HG03066 (cell line): ENCODE data around the gene KLRF2.
"Not testable (repeated sequence)": the region's sequence is repeated elsewhere in the genome, so short reads cannot be mapped to it uniquely, and the experiment has no call there.

Experiments
- ATAC-seq: cut with Tn5 transposase; IDR thresholded peaks from one replicate; pipeline ENCODE4 v1.9.1; 2021; ENCODE audit warnings: low read depth; ENCODE audit not compliant: unreplicated experiment

KLRF2 gene, protein sequence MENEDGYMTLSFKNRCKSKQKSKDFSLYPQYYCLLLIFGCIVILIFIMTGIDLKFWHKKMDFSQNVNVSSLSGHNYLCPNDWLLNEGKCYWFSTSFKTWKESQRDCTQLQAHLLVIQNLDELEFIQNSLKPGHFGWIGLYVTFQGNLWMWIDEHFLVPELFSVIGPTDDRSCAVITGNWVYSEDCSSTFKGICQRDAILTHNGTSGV

DNA sequence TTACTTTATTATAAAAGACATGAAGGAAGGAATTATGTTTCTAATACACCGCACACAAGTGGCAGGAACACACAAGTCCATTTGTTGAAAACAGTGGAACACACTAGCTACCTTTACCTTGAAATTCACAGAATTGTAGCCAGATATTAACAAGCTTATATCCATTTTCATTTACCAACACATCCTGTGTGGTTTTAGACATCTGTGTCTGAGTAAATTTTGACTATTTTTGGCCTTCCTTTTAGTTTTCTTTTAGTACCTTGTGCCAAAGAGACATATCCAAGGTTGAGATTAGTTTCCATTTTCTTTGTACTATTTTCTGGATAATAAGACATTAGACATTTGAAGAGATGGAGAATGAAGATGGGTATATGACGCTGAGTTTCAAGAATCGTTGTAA lies at the start of gene KLRF2:
KLRF2 (plus strand) TSS at position 244 of the 400 bp plus-strand sequence; CDS start at position 351, 107 bp downstream.
- no peak for ATAC-seq

DNA sequence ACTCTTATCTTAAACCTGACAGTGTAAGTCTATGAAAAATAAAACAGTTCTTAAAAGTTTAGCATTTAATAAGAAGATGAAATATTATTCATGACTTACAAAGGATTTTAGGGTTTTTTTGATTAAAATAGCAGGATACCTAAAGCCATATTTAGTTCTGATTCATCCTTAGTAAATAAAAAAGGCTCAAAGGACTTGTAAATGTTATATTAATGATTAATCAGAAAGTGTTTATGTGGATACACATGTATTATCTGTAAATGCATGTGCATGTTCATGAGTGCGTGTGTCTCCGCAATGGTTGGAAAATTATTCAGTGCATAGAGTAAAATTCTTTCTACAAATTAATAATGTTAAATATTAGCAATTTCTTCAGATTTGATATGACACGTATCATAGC lies 49.6 kb upstream of the KLRF2 start:
- no peak for ATAC-seq

DNA sequence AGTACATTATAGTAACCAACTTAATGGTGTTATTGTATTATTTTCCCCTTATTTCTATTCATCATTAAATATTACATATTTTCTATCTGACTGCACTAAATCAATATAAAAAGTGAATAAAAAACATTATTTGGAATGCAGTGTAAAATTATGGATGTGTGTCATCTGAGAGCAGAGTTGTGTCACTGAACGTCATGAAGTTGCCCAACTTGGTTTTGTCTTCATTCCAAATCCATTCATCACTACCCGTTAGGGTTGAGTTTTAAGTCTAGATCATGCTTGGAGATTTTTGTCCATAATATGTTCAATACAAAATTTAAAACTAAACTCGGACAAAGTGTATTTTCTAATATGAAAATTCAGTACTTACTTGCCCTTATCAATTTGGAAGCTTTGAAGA lies 37.9 kb upstream of the KLRF2 start:
- no peak for ATAC-seq

DNA sequence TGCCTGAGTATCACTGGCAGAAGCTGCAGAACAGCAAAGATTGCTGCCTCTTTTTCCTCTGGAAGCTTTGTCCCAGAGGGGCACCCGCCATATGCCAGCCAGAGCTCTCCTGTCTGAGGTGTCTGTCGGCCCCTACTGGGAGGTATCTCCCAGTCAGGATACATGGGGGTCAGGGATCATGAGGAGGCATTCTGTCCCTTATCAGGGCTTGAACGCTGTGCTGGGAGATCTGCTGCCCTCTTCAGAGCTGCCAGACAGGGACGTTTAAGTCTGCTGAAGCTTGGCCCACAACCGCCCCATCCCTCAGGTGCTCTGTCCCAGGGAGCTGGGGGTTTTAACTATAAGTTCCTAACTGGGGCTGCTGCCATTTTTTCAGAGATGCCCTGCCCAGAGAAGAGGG lies 32.4 kb upstream of the KLRF2 start:
- ATAC-seq, result no peak

DNA sequence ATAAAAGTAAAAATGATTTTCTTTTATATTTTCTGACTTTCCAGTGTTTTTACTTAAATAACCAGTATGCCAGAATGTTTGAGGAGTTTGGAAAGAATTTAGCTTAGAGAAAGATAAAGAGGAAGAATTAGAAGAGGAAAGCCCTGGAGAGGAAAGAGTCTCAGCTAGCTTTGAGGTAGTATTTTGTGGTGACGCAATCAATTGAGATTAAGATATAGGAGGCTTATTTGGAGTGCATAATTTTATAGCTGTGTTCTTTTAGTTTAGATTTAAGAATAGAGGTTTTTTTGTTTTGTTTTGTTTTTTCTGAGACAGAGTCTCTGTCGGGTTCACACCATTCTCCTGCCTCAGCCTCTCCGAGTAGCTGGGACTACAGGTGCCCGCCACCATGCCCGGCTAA lies 30.2 kb upstream of the KLRF2 start:
- ATAC-seq, result no peak

DNA sequence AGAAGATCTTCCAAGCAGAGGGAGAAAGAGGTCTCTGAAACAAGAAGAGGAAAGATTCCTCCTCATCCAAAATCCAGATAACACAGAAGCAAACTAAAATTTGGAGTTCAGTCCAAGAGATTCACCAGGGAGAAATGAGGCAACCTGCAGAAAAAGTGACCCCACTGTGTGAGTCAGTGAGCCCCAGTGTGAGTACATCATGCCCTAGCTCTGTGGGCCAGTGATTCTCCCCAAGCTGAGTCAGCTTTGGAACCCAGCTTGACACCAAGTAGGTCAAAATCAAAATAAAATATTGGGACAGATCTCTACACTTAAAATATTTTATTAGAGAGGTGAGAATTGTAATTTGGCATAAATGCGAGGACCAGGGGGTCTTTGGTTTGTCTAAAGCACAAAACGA lies 29.4 kb upstream of the KLRF2 start:
- no peak for ATAC-seq

DNA sequence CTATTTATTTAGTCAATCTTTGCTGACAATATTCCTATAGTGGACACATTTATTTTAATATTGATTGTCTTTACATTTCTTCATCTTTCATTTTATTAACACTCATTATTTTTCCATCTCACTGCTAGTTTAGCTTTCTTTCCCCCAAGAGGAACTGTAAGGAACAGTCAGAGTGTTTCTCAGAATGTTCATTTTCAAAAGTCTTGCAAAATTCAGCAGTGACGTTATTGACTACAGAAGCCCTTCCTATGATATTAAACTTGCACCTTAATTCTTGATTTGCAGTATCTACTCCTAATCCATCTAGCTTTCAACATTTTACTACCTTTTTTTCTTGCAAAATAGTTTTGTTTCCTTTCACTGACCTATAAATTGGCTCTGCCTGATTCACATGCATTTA lies 25.1 kb upstream of the KLRF2 start:
- no peak for ATAC-seq

- ATAC-seq, result no peak
These were observed 24.4 kb upstream of the KLRF2 start for GRCh38 chr12:9856894-9857293.

GRCh38 chr12:9858135-9858534 lies 23.2 kb upstream of the KLRF2 start:
- no peak for ATAC-seq

DNA sequence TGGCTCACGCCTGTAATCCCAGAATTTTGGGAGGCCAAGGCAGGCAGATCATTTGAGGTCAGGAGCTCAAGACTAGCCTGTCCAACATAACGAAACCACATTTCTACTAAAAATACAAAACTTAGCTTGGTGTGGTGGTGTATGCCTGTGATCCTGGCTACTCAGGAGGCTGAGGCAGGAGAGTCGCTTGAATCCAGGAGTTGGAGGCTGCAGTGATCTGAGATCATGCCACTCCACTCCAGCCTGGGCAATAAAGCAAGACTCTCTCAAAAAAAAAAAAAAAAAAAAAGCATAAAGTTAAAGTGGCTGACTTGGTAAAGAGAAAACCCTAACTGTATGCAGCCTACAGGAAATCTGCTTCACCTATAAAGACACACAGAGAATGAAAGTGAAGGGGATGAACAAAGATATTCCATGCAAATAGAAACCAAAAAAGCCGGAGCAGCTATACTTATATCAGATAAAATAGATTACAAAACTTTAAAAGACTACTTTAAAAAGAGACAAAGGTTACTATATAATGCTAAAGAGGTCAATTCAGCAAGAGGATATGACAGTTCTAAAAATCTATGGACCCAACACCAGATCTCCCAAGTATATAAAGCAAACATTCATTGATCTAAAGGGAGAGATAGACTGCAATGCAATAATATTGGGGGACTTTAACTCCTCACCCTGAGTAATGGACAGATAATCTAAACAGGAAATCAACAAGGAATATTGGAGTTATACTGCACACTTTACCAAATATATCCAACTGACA lies 16.2 kb upstream of the KLRF2 start:
- ATAC-seq, result no peak

DNA sequence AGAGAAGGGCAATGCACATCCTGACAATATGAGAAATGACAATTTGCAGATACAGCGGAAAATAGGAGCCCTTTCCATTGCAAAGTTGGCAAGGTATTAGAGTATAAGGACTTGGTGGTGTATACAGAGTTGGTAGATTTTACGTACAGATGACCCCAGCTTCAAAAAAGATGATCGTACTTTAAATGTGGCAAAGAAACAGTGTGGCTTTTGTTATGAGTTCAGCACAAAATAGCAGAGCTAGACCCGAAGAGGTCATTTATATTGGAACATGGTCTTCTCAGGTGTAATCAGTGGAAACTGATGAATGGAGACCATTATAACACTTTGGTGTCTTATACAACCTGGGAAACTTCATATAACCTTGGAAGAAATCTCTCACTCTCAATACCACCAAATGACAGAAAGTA lies 14.4 kb upstream of the KLRF2 start:
- no peak for ATAC-seq

- ATAC-seq, result no peak
These were observed 13.8 kb upstream of the KLRF2 start for GRCh38 chr12:9867531-9867930.

- ATAC-seq, result no peak
These were observed 12.9 kb upstream of the KLRF2 start for GRCh38 chr12:9868311-9868801.

- no peak for ATAC-seq
These were observed 12.4 kb upstream of the KLRF2 start for GRCh38 chr12:9868951-9869306.

DNA sequence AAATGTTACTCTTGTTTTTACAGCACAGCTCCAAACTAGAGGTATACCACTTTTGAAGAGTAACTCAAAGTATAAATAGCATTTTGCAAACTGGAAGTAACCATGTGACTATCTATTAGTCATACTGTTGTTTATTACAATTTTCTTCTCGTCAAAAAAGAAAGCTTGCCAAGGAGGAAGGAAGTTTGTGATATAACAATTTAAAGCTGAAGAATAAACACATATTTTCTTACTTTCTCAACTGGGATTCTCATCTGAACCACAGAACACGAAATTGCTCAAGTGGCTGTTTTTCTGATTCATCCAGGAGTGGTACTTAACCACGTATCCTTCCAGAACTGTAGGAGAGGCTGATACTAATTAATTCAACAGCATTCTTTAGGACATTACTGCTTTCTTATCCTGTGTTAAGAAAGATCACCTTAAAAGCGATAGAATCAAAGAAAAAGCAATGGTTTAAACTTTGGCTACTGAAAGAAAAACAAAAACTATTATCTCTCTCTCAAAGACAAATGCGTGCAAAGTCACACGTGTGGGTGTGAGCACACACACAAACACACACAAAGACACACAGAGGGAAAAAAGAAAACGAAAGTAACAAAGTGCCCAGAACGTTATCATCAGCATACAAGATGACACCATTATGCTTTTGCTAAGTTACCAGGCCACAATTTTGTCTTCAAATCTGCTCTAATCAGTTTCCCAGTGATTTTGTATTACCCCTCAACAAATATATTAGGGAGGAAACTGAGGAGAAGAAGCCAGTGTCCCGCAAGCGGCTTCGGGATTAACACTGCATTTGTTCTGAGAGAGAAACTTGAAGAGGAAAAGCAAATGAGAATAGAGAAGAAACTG lies 11.8 kb upstream of the KLRF2 start, which contains the start of gene CLEC2B:
CLEC2B (minus strand) TSS at position 48 of the 855 bp plus-strand sequence.
- peak; percentile 44 for ATAC-seq

GRCh38 chr12:9870286-9870866 lies 10.9 kb upstream of the KLRF2 start:
- no peak for ATAC-seq

DNA sequence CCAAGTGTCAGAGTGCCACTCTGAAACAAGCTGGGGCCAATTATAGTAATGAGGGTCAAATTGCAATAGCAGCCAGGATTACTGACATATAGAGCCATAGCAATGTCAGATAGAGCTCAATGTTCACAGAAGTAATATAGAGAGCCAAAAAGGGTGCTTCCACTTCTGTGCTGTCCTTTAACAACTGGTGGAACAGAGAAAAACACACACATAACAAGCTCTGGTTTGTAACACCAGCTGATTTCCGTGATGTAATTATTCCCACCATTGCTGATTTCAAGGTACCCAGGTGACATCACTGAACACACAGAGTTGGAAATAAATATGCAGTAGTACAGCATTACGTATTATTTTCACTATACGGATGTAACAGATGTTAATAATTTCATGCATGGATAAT lies 9.1 kb upstream of the KLRF2 start:
- no peak for ATAC-seq

GRCh38 chr12:9872742-9873141 lies 8.5 kb upstream of the KLRF2 start:
- ATAC-seq, result no peak

DNA sequence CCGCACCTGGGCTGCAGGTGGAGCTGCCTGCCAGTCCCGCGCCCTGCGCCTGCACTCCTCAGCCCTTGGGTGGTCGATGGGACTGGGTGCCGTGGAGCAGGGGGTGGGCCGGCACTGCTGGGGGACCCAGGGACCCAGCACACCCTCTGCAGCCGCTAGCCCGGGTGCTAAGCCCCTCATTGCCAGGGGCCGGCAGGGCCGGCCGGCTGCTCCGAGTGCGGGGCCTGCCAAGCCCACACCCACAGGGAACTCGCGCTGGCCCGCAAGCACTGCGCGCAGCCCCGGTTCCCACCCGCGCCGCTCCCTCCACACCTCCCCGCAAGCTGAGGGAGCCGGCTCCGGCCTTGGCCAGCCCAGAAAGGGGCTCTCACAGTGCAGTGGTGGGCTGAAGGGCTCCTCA lies 5.2 kb upstream of the KLRF2 start:
- not testable (repeated sequence) for ATAC-seq

DNA sequence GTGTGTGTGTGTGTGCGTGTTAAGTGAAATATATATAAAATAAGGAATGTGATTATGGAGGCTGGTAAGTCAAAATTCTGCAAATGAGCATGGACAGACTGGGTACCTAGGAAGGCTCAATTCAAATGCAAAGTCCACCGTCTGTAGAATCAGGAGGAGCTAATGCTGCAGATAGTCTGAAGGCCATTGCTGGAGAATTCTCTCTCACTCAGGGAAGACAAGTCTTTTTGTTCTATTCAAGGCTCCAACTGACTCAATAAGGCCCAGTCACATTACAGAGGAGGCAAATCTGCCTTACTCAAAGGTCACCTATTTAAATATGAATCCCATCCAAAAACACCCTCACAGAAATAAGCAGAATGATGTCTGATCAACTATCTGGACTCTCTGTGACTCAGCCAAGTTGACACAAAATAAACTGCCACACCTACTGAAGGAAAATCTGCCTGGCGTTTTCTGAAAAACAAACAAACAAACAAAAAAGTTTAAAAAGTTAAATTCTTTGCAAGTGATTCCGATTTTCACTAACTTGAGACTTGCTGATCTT lies 684 bp upstream of the KLRF2 start:
- ATAC-seq, result no peak

DNA sequence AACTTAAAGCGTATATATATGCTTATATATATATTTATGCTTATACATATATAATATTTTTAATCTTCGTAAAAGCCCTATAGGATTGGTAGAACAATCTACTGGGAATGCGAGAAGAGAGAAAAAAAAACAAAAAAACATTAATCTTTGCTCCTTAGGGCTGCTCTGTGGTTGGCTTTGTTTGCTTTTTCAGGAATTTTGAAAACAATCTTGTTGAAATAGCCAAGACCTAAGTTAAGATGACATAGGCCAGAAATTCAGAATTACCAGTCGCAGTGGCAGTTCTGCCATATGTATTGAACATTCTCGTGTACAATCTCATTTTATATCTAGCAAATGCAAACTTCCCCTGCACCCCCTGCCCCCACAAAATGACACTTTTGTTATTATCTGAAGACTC lies 699 bp downstream of the KLRF2 start:
- no peak for ATAC-seq
